CD4-positive, alpha-beta memory T cell (primary cell): ENCODE data around the gene CDH7. TPM values are rescaled to one million over a fixed set of nuclear protein-coding genes. Genes with fewer than 3 reads are reported as not detected.

Experiments used
- CTCF ChIA-PET: fragments of 350-600 bp; sonication (Branson Sonifier 250); formaldehyde crosslinking; loops from one replicate; lab custom pipeline; 2021; ENCODE audit warnings: inconsistent platforms; ENCODE audit not compliant: partially characterized antibody; lab: Charles Lee
- POLR2A ChIA-PET: fragments of 350-600 bp; sonication (Branson Sonifier 250); formaldehyde crosslinking; loops from one replicate; lab custom pipeline; 2021; ENCODE audit not compliant: partially characterized antibody; lab: Charles Lee
- DNase-seq, 5 donors: peaks; one replicate each; pipeline versions ENCODE4 v3.0.0 to v3.0.0-alpha.2; 2020 to 2022; ENCODE audit warnings: mixed read lengths in 1 of 5
- H3K27ac ChIP-seq: one replicate; pipeline ENCODE4 v1.7.0; 2013; ENCODE audit warnings: low read depth, low read length
- H3K27me3 ChIP-seq: 2 replicates; pipeline ENCODE4 v1.7.0; 2013; ENCODE audit warnings: mild to moderate bottlenecking, low read length, moderate library complexity; ENCODE audit not compliant: insufficient read depth
- H3K36me3 ChIP-seq: 2 replicates; pipeline ENCODE4 v1.7.0; 2013; ENCODE audit warnings: mild to moderate bottlenecking, low read length, moderate library complexity; ENCODE audit not compliant: insufficient read depth
- H3K4me1 ChIP-seq: 2 replicates; pipeline ENCODE4 v1.7.0; 2013; ENCODE audit warnings: mild to moderate bottlenecking, low read length, moderate library complexity; ENCODE audit not compliant: insufficient read depth
- H3K4me3 ChIP-seq, 2 donors: one replicate each; pipeline ENCODE4 v1.7.0; 2013; ENCODE audit warnings: low read length in 2 of 2, mild to moderate bottlenecking in 1 of 2
- H3K9me3 ChIP-seq, 2 donors: one replicate each; pipeline ENCODE4 v1.7.0; 2013; ENCODE audit warnings: low read length in 2 of 2, control low read depth in 1 of 2; ENCODE audit not compliant: control insufficient read depth in 1 of 2
- H3K27ac Mint-ChIP-seq, 7 donors: one replicate each; pipeline ENCODE4 v1.8.0; 2020 to 2021; ENCODE audit warnings: mixed read lengths in 7 of 7, mild to moderate bottlenecking in 6 of 7, inconsistent platforms in 3 of 7, moderate library complexity in 3 of 7
- H3K27me3 Mint-ChIP-seq, 2 donors: one replicate each; pipeline ENCODE4 v1.8.0; 2020 to 2021; ENCODE audit warnings: mixed read lengths in 2 of 2
- H3K36me3 Mint-ChIP-seq, 2 donors: one replicate each; pipeline ENCODE4 v1.8.0; 2020 to 2021; ENCODE audit warnings: mixed read lengths in 2 of 2, inconsistent platforms in 1 of 2, mild to moderate bottlenecking in 1 of 2
- H3K4me1 Mint-ChIP-seq, 4 donors: one replicate each; pipeline ENCODE4 v1.8.0; 2020 to 2021; ENCODE audit warnings: mixed read lengths in 4 of 4, mild to moderate bottlenecking in 1 of 4
- H3K4me3 Mint-ChIP-seq, 8 donors: one replicate each; pipeline ENCODE4 v1.8.0; 2020 to 2021; ENCODE audit warnings: mixed read lengths in 8 of 8, mild to moderate bottlenecking in 7 of 8, moderate library complexity in 6 of 8, inconsistent platforms in 3 of 8
- H3K9me3 Mint-ChIP-seq, 8 donors: one replicate each; pipeline ENCODE4 v1.8.0; 2020 to 2021; ENCODE audit warnings: mixed read lengths in 8 of 8, mild to moderate bottlenecking in 5 of 8, inconsistent platforms in 3 of 8, moderate library complexity in 1 of 8
- intact Hi-C: fragments of 100-400 bp; cut with micrococcal nuclease; formaldehyde crosslinking; loops from one replicate; pipeline ENCODE4 v1.15.1; 2023
- polyA plus RNA-seq, 2 donors: library from polyadenylated mRNA; unstranded; fragments of 300-500 nt; fragmentation: Illumina TruSeq; gene quantifications; one replicate each; pipeline ENCODE4 v1.2.3, GENCODE V29; 2021
- total RNA-seq, 2 experiments: library from RNA; stranded (reverse); gene quantifications; one replicate each; pipeline ENCODE4 v1.2.3, GENCODE V29; 2021

Gene CDH7
- total and polyA plus RNA-seq, 4 experiments from 2014 or later, result not detected

GRCh38 chr18:65919018-65919417 lies 168.2 kb downstream of the CDH7 start:
- intact Hi-C loops, result no loop called here

GRCh38 chr18:65919663-65920062 lies 168.9 kb downstream of the CDH7 start:
- Mint-ChIP-seq H3K4me1 (no peaks in the 10 kb centered on the region), H3K27ac (no peak overlapping the region), H3K4me3 (no peak overlapping the region), H3K9me3 (peaks cover 0 to 6% (median 0%) of the 10 kb centered on the region in 8 donors), H3K36me3 (no peaks in the 10 kb centered on the region), H3K27me3 (no peaks in the 10 kb centered on the region)
- H3K27me3 ChIP-seq, result no peaks in the 10 kb centered on the region
- H3K4me3 ChIP-seq, result no peak overlapping the region
- POLR2A ChIA-PET, result no interaction called here
- intact Hi-C loops, result no loop called here
- no peak for DNase-seq
- CTCF ChIA-PET, result no interaction called here
- no peaks in the 10 kb centered on the region for H3K4me1 ChIP-seq
- H3K36me3 ChIP-seq, result no peaks in the 10 kb centered on the region
- H3K9me3 ChIP-seq, result no peaks in the 10 kb centered on the region
- no peak overlapping the region for H3K27ac ChIP-seq

More at GRCh38 chr18:65919018-65919417, 168.2 kb downstream of the CDH7 start:
- H3K4me1 Mint-ChIP-seq, result no peaks in the 10 kb centered on the region
- H3K27ac Mint-ChIP-seq, result no peak overlapping the region
- CTCF ChIA-PET, result no interaction called here
- H3K9me3 ChIP-seq, result no peaks in the 10 kb centered on the region
- H3K27me3 Mint-ChIP-seq, result no peaks in the 10 kb centered on the region
- no peak overlapping the region for H3K27ac ChIP-seq
- DNase-seq, result no peak
- no peak overlapping the region for H3K4me3 Mint-ChIP-seq
- H3K9me3 Mint-ChIP-seq, result peaks cover 0 to 6% (median 0%) of the 10 kb centered on the region in 8 donors
- H3K36me3 ChIP-seq, result no peaks in the 10 kb centered on the region
- no peaks in the 10 kb centered on the region for H3K36me3 Mint-ChIP-seq
- no peaks in the 10 kb centered on the region for H3K27me3 ChIP-seq
- POLR2A ChIA-PET, result no interaction called here
- H3K4me3 ChIP-seq, result no peak overlapping the region
- no peaks in the 10 kb centered on the region for H3K4me1 ChIP-seq

GRCh38 chr18:65922103-65922502 lies 171.3 kb downstream of the CDH7 start:
- intact Hi-C loops, result no loop called here

GRCh38 chr18:65924904-65925303 lies 174.1 kb downstream of the CDH7 start:
- Mint-ChIP-seq H3K27me3 (no peaks in the 10 kb centered on the region), H3K9me3 (peaks cover 0 to 7% (median 1%) of the 10 kb centered on the region in 8 donors), H3K4me1 (no peaks in the 10 kb centered on the region), H3K36me3 (no peaks in the 10 kb centered on the region), H3K4me3 (no peak overlapping the region), H3K27ac (no peak overlapping the region)
- Histone ChIP-seq H3K27me3 (no peaks in the 10 kb centered on the region), H3K4me3 (no peak overlapping the region), H3K9me3 (no peaks in the 10 kb centered on the region), H3K36me3 (no peaks in the 10 kb centered on the region), H3K4me1 (no peaks in the 10 kb centered on the region), H3K27ac (no peak overlapping the region)
- POLR2A ChIA-PET, result no interaction called here
- CTCF ChIA-PET, result no interaction called here
- DNase-seq, result no peak
- intact Hi-C loops, result no loop called here

More at GRCh38 chr18:65922103-65922502, 171.3 kb downstream of the CDH7 start:
- Histone ChIP-seq H3K27me3 (no peaks in the 10 kb centered on the region), H3K9me3 (no peaks in the 10 kb centered on the region), H3K27ac (no peak overlapping the region), H3K36me3 (no peaks in the 10 kb centered on the region), H3K4me1 (no peaks in the 10 kb centered on the region), H3K4me3 (no peak overlapping the region)
- Mint-ChIP-seq H3K36me3 (no peaks in the 10 kb centered on the region), H3K9me3 (peaks cover 0 to 7% (median 0%) of the 10 kb centered on the region in 8 donors), H3K4me1 (no peaks in the 10 kb centered on the region), H3K4me3 (no peak overlapping the region), H3K27ac (no peak overlapping the region), H3K27me3 (no peaks in the 10 kb centered on the region)
- ChIA-PET POLR2A (no interaction called here), CTCF (no interaction called here)
- no peak for DNase-seq

- Histone ChIP-seq H3K4me3 (no peak overlapping the region), H3K4me1 (no peaks in the 10 kb centered on the region), H3K27ac (no peak overlapping the region), H3K9me3 (no peaks in the 10 kb centered on the region), H3K27me3 (no peaks in the 10 kb centered on the region), H3K36me3 (no peaks in the 10 kb centered on the region)
- Mint-ChIP-seq H3K9me3 (peaks cover 0 to 20% (median 10%) of the 10 kb centered on the region in 8 donors), H3K36me3 (no peaks in the 10 kb centered on the region), H3K27ac (no peak overlapping the region), H3K4me1 (no peaks in the 10 kb centered on the region), H3K27me3 (no peaks in the 10 kb centered on the region), H3K4me3 (no peak overlapping the region)
- intact Hi-C loops, result no loop called here
- ChIA-PET POLR2A (no interaction called here), CTCF (no interaction called here)
- DNase-seq, result no peak
Measured at GRCh38 chr18:65934874-65935273, 184.1 kb downstream of the CDH7 start.

- Mint-ChIP-seq H3K27ac (no peak overlapping the region), H3K9me3 (peaks cover 0 to 13% (median 7%) of the 10 kb centered on the region in 8 donors), H3K36me3 (no peaks in the 10 kb centered on the region), H3K4me3 (no peak overlapping the region), H3K4me1 (no peaks in the 10 kb centered on the region), H3K27me3 (no peaks in the 10 kb centered on the region)
- intact Hi-C loops, result no loop called here
- Histone ChIP-seq H3K36me3 (no peaks in the 10 kb centered on the region), H3K4me3 (no peak overlapping the region), H3K27me3 (no peaks in the 10 kb centered on the region), H3K9me3 (no peaks in the 10 kb centered on the region), H3K4me1 (no peaks in the 10 kb centered on the region), H3K27ac (no peak overlapping the region)
- CTCF ChIA-PET, result no interaction called here
- POLR2A ChIA-PET, result no interaction called here
- DNase-seq, result no peak
Measured at GRCh38 chr18:65936678-65937077, 185.9 kb downstream of the CDH7 start.

GRCh38 chr18:65937180-65937579 lies 186.4 kb downstream of the CDH7 start:
- intact Hi-C loops, result no loop called here
- ChIA-PET CTCF (no interaction called here), POLR2A (no interaction called here)
- Histone ChIP-seq H3K9me3 (no peaks in the 10 kb centered on the region), H3K4me1 (no peaks in the 10 kb centered on the region), H3K36me3 (no peaks in the 10 kb centered on the region), H3K4me3 (no peak overlapping the region), H3K27ac (no peak overlapping the region), H3K27me3 (no peaks in the 10 kb centered on the region)
- DNase-seq, result no peak
- Mint-ChIP-seq H3K36me3 (no peaks in the 10 kb centered on the region), H3K4me1 (no peaks in the 10 kb centered on the region), H3K27ac (no peak overlapping the region), H3K9me3 (peaks cover 0 to 12% (median 6%) of the 10 kb centered on the region in 8 donors), H3K4me3 (no peak overlapping the region), H3K27me3 (no peaks in the 10 kb centered on the region)
